ENCODE measurements around the gene RASA3. TPM values are rescaled to one million over a fixed set of nuclear protein-coding genes. Genes with fewer than 3 reads are reported as not detected.

The RASA3 gene
- total and polyA plus RNA-seq, 2 of the 8 experiments (the other 6 are each of a cell fraction or from before 2014, with no cell fraction given): 7.5 to 21.9 TPM

GRCh38 chr13:114115796-114116195 lies 16.6 kb downstream of the RASA3 start:
- H2BK12ac ChIP-seq (ENCODE audit: low read depth, low read length): peak overlapping the region; percentile 9; the same call in 1 of the 2 replicates
- no peaks in the 10 kb centered on the region; a peak in 1 of 4 replicates for H3K9me3 ChIP-seq (ENCODE audit: insufficient read depth in 2 of 2, low read depth in 1 of 2, low read length in 1 of 2)
- DNase-seq (ENCODE audit: low read depth in 1 of 2, low spot score in 2 of 2) (no peak), FAIRE-seq (no peak)
- H2BK5ac ChIP-seq (ENCODE audit: low read depth, low read length): no peak overlapping the region
- no peak overlapping the region for H2BK120ac ChIP-seq (replicated peaks; ENCODE audit: low read depth, low read length)
- no peak overlapping the region for H3K56ac ChIP-seq (replicated peaks; ENCODE audit: insufficient read length, low read depth, low read length)
- no peaks in the 10 kb centered on the region for H3K36me3 ChIP-seq (ENCODE audit: control insufficient read depth in 2 of 4, insufficient read depth in 4 of 4, low read length in 3 of 4)
- WGBS, 2 experiments (ENCODE audit: extremely low coverage in 1 of 2, insufficient coverage in 1 of 2, insufficient read length in 1 of 2, insufficient replicate concordance in 2 of 2, low coverage in 1 of 2, low lambda C conversion rate in 2 of 2, missing lambda C conversion rate in 1 of 2): 88% methylated on average over 13 of the region's 13 CpGs; no CpG with 5 or more reads in 1 of the 2 experiments
- H3K18ac ChIP-seq (ENCODE audit: extremely low read depth, low read length): no peak overlapping the region
- no peaks in the 10 kb centered on the region for H3K27me3 ChIP-seq (replicated peaks in 1 of 4; ENCODE audit: control insufficient read depth in 3 of 4, extremely low read depth in 1 of 4, insufficient read depth in 3 of 4, low read length in 3 of 4)
- H4K20me1 ChIP-seq (replicated peaks in 1 of 2; ENCODE audit: control insufficient read depth in 1 of 2, insufficient read depth in 2 of 2, low read length in 2 of 2): peaks cover 7 to 8% of the 10 kb centered on the region in 2 experiments
- no peak overlapping the region for H2AFZ ChIP-seq (ENCODE audit: low read length)
- no peak overlapping the region for H3K27ac ChIP-seq (ENCODE audit: low read depth, low read length)
- no peak overlapping the region for H3K23ac ChIP-seq (ENCODE audit: insufficient read length)
- no peak overlapping the region for H3K4me3 ChIP-seq (ENCODE audit: extremely low read depth in 1 of 4, insufficient read depth in 2 of 4, low read depth in 3 of 4, low read length in 4 of 4)
- H4K91ac ChIP-seq (replicated peaks; ENCODE audit: insufficient read length, low read length): no peak overlapping the region
- peaks cover 0 to 31% of the 10 kb centered on the region in 2 experiments; a peak in 2 of 4 replicates for H3K79me2 ChIP-seq (ENCODE audit: control insufficient read depth in 1 of 2, insufficient read depth in 2 of 2, low read length in 2 of 2)
- H3K23me2 ChIP-seq (ENCODE audit: low read depth, low read length): 0 out of 2 replicates have a peak, but pooled peaks cover 2% of the 10 kb centered on the region
- POLR2A ChIA-PET (ENCODE audit: partially characterized antibody): no interaction called here
- H3K14ac ChIP-seq (ENCODE audit: insufficient read length): no peak overlapping the region
- no peak overlapping the region for H2BK20ac ChIP-seq (ENCODE audit: low read length)
- peaks cover 11% of the 10 kb centered on the region for H3K79me1 ChIP-seq (ENCODE audit: low read depth, low read length)
- H3K9ac ChIP-seq (replicated peaks in 1 of 4; ENCODE audit: extremely low read depth in 1 of 4, low read depth in 3 of 4, low read length in 3 of 4): no peak overlapping the region
- no peak overlapping the region for H3K4me2 ChIP-seq (ENCODE audit: insufficient read depth in 1 of 2, low read depth in 2 of 2, low read length in 2 of 2)
- H4K8ac ChIP-seq (ENCODE audit: extremely low read depth, insufficient read depth, low read length): no peak overlapping the region
- H3K4ac ChIP-seq (replicated peaks; ENCODE audit: insufficient read length, low read depth, low read length): peak overlapping the region; percentile 25
- H2BK15ac ChIP-seq (ENCODE audit: low read length): no peak overlapping the region
- TF ChIP-seq USF2 (IDR thresholded peaks at IDR 0.05; ENCODE audit: low read length) (no peak), SP2 (IDR thresholded peaks at IDR 0.05; ENCODE audit: low read length) (no peak), YY1 (IDR thresholded peaks at IDR 0.05; ENCODE audit: low read depth, low read length) (no peak), MAFK (IDR thresholded peaks at IDR 0.05; ENCODE audit: low read depth, low read length) (no peak)
- peaks cover 13 to 35% (median 22%) of the 10 kb centered on the region in 4 experiments for H3K4me1 ChIP-seq (replicated peaks in 1 of 4; ENCODE audit: control insufficient read depth in 3 of 4, insufficient read depth in 4 of 4, low read length in 3 of 4)
- no peak overlapping the region for H2AK5ac ChIP-seq (ENCODE audit: low read depth, low read length)
- CTCF ChIA-PET (ENCODE audit: partially characterized antibody): no interaction called here
- H4K5ac ChIP-seq (ENCODE audit: insufficient read length, low read depth, low read length): no peak overlapping the region
